Chondrocyte (in vitro differentiated cells): ENCODE data around the gene RFX8. TPM values are rescaled to one million over a fixed set of nuclear protein-coding genes. Genes with fewer than 3 reads are reported as not detected.

Source experiments
- DNase-seq: peaks from one replicate; pipeline ENCODE4 v3.0.0; 2021; ENCODE audit warnings: mixed read lengths, low spot score
- H3K27ac Mint-ChIP-seq: one replicate; pipeline ENCODE4 v1.8.0; 2021; ENCODE audit warnings: mild to moderate bottlenecking, moderate library complexity, mixed read lengths; ENCODE audit not compliant: unreplicated experiment
- H3K27me3 Mint-ChIP-seq: 2 replicates; pipeline ENCODE4 v1.8.0; 2021; ENCODE audit warnings: low read depth, mixed read lengths
- H3K36me3 Mint-ChIP-seq: 2 replicates; pipeline ENCODE4 v1.8.0; 2021; ENCODE audit warnings: low read depth, mixed read lengths
- H3K4me1 Mint-ChIP-seq: 2 replicates; pipeline ENCODE4 v1.8.0; 2021; ENCODE audit warnings: low read depth, mild to moderate bottlenecking, mixed read lengths
- H3K4me3 Mint-ChIP-seq: one replicate; pipeline ENCODE4 v1.8.0; 2021; ENCODE audit warnings: mild to moderate bottlenecking, moderate library complexity, mixed read lengths; ENCODE audit not compliant: unreplicated experiment
- H3K9me3 Mint-ChIP-seq: 2 replicates; pipeline ENCODE4 v1.8.0; 2021; ENCODE audit warnings: low read depth, mixed read lengths
- total RNA-seq: library from RNA; stranded (reverse); gene quantifications from 3 replicates; pipeline ENCODE4 v1.2.1, GENCODE V29; 2021
- TF ChIP-seq, protein P1 (sequence below): fragments of 200-600 bp; sonication (generic); IDR thresholded peaks from 2 replicates; pipeline ENCODE4 v1.5.0; 2021; ENCODE audit warnings: antibody characterized with exemption, mild to moderate bottlenecking, moderate library complexity

RFX8 gene
- total RNA-seq, 1 donor from 2014 or later = not detected

DNA sequence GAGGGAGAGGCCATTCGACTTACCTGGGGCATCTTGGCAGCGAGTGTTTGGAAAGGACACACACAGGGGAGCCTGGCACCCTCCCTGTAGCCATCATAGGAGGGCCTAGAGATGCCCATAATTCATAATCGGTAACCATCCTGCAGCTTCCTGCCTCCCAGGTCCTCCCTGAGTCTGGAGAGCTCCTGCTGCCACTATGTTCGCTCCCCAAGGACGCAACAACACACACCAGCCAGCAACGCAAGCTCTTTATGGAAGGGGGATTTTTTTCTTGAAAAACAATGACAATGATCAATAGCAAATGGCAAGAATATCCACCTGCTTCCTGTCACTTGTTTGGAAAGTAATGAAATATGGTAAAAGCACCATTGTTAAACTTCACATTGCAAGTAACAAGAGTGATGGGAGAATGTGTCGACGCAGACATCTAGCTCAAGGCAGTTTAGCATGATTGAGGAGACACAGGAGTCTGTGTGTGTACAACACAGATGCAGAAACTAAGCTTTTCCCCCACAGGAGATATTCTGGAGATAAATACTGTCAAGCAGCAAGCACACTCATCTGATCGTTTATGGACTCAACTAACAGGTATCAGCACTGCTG lies 62.7 kb downstream of the RFX8 start:
- Mint-ChIP-seq H3K9me3 (peaks cover 3% of the 10 kb centered on the region), H3K4me3 (no peak overlapping the region), H3K27me3 (peaks cover 35% of the 10 kb centered on the region), H3K27ac (no peak overlapping the region), H3K36me3 (no peaks in the 10 kb centered on the region), H3K4me1 (no peaks in the 10 kb centered on the region)
- TF ChIP-seq, protein P1, sequence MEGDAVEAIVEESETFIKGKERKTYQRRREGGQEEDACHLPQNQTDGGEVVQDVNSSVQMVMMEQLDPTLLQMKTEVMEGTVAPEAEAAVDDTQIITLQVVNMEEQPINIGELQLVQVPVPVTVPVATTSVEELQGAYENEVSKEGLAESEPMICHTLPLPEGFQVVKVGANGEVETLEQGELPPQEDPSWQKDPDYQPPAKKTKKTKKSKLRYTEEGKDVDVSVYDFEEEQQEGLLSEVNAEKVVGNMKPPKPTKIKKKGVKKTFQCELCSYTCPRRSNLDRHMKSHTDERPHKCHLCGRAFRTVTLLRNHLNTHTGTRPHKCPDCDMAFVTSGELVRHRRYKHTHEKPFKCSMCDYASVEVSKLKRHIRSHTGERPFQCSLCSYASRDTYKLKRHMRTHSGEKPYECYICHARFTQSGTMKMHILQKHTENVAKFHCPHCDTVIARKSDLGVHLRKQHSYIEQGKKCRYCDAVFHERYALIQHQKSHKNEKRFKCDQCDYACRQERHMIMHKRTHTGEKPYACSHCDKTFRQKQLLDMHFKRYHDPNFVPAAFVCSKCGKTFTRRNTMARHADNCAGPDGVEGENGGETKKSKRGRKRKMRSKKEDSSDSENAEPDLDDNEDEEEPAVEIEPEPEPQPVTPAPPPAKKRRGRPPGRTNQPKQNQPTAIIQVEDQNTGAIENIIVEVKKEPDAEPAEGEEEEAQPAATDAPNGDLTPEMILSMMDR = no peak
- DNase-seq = no peak

DNA sequence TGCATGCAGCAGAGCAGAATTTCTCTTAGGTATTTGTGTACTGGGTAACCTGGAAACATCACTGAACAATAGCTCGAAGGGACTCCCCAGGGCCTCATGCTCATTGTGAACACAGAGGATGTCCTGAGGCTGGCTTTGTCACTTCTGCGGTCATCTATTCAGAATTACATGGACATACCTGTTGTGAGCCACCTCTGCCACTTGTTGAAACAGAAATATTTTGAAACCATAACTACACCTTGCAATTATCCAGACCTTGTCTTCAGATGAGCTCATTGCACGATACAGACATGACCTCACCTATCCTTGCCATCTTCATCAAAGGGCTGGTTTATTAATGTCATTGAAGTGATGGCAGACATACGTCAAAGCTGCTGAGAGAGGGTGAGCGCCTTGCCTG lies 64.2 kb downstream of the RFX8 start:
- DNase-seq = no peak
- peaks cover 3% of the 10 kb centered on the region for H3K9me3 Mint-ChIP-seq
- H3K27ac Mint-ChIP-seq = no peak overlapping the region
- H3K27me3 Mint-ChIP-seq = peaks cover 33% of the 10 kb centered on the region
- no peaks in the 10 kb centered on the region for H3K36me3 Mint-ChIP-seq
- no peaks in the 10 kb centered on the region for H3K4me1 Mint-ChIP-seq
- no peak overlapping the region for H3K4me3 Mint-ChIP-seq
- TF ChIP-seq, protein P1 = no peak

DNA sequence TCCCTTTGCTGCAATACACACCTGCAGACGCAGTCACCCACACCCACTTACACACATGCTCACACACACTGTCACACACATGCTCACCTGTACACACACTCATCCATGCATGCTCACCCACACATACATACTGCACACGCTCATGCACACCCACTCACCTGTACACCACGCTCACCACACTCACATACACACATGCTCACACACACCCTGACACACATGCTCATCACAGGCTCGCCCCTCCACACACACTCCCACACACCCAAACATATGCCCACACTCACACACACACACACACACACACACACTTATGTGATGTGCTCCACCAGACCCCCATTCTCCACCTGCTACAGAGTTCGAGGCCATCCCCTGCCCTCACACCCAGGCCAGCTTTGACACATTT lies 64.8 kb downstream of the RFX8 start:
- TF ChIP-seq, protein P1 = no peak
- H3K4me1 Mint-ChIP-seq = no peaks in the 10 kb centered on the region
- H3K9me3 Mint-ChIP-seq = no peaks in the 10 kb centered on the region
- no peaks in the 10 kb centered on the region for H3K36me3 Mint-ChIP-seq
- H3K27ac Mint-ChIP-seq = no peak overlapping the region
- H3K4me3 Mint-ChIP-seq = no peak overlapping the region
- H3K27me3 Mint-ChIP-seq = peaks cover 33% of the 10 kb centered on the region
- DNase-seq = no peak

DNA sequence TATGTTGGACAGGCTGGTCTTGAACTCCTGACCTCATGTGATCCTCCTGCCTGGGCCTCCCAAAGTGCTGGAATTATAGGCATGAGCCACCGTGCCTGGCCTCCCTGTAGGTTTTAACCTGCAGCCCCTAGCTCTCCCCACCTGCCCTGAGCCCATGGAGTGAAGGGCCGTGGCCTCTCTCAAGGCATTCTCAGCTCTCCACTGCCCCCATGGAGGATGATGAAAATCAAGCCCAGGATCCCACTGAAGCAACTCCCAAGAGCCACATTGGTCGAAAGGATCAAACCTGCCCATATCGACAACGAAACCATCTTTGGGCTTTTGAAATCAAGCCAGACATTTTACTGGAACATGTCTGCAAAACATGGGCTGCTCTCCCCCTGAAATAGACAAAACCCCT lies 65.2 kb downstream of the RFX8 start:
- Mint-ChIP-seq H3K27ac (no peak overlapping the region), H3K27me3 (peaks cover 32% of the 10 kb centered on the region), H3K4me1 (no peaks in the 10 kb centered on the region), H3K36me3 (no peaks in the 10 kb centered on the region), H3K9me3 (no peaks in the 10 kb centered on the region), H3K4me3 (no peak overlapping the region)
- TF ChIP-seq, protein P1 = no peak
- DNase-seq = no peak

DNA sequence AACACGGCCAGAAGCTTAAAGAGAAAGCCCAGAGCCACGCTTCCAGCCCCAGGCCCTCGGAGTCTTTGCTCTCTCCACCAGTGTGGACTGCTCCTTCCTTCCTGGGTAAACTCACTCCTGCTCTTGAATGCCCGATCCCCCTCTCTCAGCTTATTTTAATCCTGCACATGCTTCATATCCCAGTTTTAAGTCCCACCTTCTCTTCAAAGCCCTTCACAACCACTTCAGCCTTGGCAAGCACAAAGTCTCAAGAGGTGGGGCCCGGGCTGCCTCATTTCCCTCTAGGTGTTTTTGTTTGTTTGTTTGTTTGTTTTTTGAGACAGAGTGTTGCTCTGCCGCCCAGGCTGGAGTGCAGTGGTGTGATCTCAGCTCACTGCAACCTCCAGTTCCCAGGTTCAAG lies 66.0 kb downstream of the RFX8 start:
- H3K27ac Mint-ChIP-seq = no peak overlapping the region
- H3K27me3 Mint-ChIP-seq = peaks cover 33% of the 10 kb centered on the region
- TF ChIP-seq, protein P1 = no peak
- H3K9me3 Mint-ChIP-seq = no peaks in the 10 kb centered on the region
- no peak overlapping the region for H3K4me3 Mint-ChIP-seq
- DNase-seq = no peak
- no peaks in the 10 kb centered on the region for H3K4me1 Mint-ChIP-seq
- H3K36me3 Mint-ChIP-seq = no peaks in the 10 kb centered on the region
